ENCODE data around the gene CHST10.

CHST10 gene

DNA sequence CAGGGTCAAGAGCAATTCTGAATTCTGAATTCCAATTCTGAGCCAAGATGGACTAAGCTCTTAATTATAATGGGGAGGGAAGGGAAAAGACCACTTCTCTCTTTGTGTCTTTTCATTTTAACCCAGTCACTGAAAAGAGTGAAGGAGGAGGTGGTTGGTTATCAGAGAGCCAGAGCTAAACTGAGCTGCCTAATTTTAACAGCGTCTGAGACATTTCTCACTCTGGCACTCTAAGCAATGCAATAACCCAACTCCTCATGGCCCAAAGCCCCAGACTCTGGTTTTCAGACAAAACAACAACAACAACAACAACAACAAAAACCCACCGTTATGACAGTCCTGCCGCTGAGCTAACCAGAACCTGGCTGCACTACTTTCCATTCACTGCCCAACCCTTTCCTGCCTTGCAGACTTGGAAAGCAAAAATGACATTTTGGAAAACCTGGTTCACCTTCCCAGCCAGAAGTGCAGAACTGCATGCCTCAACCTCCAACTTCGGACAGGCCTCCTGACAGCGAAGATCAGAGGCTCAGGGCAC is 1.0 kb downstream of the CHST10 start:
- no peak for DNase-seq (ENCODE audit: low read depth)

DNA sequence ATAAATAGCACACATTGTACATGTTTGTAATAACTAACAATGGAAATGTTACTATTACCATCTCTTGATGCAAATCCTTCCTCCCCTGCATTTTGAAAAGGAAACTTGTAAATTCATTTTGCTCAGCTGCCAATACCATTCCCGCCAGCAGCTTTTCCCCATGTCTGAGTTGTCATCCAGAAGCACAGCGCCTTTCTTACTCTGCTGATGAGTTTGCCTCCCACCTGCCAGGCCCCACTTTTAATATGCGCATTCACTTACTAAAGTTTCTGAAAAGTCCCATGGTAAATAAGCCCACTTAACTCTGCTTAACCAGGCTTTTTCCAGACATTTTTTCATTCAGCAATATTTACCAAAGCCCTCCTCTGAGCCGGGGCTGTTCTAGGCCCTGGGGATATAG is 3.9 kb downstream of the CHST10 start:
- DNase-seq (ENCODE audit: low read depth) = no peak

DNA sequence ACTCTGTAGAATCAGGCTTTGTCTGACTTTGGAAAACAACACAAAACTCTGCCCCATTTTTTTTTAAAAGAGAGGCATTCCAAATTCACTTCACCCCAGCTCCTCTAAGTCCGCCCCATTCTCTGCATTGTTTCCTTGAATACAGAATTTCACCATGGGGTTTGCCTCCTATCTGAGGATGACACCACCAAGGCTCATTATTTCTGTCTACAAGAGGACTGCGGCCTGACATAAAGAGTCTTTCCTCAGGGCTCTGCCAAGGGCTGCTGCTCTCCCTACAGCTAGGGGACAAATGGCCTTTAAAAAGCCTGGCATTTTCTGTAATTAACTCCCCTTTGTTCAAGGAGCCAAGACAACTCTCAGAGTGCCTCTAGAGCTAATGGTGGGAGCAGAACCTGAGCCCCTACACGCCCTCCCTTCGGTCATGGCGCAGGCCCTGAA is 4.6 kb downstream of the CHST10 start:
- DNase-seq (ENCODE audit: low read depth) = no peak

DNA sequence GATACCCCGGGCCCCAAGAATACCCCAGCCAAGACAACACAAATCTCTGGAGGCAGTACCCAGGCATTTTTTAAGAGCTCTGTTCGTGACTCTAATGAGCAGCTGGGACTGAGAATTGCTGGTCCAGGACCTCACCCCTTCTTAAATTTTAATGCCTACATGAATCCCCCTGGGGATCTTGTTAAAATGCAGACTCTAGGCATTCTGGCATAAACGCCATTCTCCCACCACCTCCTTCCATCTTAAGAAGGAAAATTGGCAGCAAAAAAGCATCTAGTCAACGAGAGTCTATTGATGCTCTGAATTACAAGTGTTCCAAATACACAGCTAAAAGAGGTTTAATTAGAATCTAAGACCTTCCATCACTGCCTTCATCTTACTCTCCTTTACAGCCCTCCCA is 5.0 kb downstream of the CHST10 start:
- DNase-seq (ENCODE audit: low read depth) = no peak

DNA sequence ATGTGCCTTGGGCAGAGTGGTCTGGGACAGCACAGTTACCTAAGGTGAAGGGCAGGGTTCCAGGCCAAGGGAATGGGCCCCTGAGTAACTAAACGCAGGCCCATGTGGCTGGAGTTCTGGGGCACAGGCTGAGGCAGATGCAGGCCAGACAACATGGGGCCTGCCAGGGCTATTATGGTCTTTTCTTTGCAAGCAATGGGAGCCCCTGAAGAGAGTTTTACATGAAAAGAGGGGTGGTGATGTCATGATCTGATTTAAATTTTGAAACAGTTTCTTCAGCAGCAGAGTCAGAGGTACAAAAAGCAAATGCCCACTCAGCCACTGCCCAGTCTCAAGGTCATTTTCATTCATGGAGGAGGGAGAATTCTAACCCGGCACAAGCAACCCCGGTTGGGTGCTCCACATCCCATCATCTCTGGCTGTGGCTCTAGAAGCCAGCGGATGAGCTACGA is 5.6 kb downstream of the CHST10 start:
- no peak for DNase-seq (ENCODE audit: low read depth)

DNA sequence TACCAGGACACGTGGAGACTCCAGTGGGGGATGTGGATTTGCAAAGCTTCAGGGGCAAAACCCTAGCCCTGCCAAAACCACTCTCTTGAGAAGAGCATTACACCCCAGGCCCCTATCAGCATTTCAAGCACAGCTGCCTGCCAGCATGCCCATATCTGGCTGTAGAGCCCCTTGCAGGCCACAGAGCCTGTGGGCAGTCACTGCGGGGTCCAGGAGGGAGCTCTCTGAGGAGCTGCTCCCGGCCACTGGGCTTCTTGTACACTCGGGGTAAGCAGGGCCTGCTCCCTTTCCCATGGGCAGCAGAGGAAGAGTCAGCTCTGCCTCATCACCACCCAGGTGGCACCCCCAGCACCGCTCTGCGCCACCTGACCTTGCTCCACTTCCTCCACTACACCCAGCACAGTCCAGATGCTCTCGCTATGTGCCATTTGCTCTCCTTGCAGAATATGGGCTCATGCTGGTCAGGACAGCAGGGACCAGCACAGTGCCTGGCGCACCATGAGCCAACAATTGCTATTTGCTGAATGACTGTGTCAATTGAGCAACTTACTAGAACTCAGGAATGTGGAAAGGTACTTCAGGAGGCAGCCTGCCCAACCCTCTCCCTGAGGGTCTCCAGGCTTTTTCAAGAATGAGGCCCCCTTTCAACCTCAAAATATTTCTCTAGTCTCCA is 7.4 kb downstream of the CHST10 start:
- DNase-seq (ENCODE audit: low read depth) = no peak

DNA sequence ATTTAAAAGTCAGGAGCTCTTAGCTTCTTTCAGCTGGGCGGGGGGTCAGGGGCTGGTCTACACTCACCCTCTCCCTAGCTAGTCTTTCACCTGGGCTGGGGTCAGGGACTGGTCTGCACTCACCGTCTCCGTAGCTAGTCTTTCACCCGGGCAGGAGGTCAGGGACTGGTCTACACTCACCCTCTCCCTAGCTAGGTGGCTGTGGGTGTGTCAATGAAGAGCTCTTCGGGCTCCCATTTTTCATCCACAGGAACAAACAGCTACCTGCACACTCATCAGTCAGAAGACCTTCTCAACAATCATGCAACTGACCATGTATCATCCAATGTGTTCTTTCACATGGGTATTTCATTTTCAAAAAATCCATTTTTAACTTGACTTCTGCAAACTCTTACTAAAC is 8.0 kb downstream of the CHST10 start:
- no peak for DNase-seq (ENCODE audit: low read depth)

DNA sequence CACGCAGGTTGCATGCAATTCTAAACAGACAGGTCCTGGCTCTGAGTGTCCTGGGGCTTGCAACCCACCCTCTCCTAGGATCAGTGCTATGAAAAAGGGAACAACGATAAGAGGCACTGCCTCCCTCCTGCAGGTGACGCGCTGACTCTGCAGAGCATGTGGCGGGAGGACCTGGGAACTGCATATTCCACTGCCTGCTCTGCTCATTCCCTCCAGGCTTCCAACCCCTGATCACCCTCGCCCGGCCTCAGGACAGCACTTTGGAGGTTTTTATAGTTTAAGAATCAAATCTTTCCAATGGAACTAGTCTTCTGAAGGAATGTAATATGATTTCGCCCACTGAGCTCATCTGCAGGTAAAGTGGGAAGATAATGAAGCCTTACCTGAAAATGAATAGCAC is 8.5 kb downstream of the CHST10 start:
- DNase-seq (ENCODE audit: low read depth) = no peak

DNA sequence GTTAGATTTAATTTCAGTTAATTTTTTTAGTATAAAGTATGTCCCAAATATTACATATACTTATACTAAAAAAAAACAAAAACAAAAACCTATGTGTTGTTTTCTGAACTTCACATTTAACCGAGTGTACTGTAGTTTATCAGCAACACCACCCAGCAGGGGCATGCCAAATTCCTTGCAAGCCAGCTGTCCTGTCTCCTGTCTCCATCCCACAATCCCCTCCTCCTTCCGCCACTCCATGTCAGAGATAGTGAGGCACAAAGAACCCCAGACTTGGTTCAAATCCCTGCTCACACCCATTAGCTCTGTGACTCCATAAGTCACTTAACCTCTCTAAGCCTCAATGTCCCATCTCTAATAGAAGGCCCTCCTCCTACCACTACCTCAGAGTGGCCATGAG is 9.4 kb downstream of the CHST10 start:
- no peak for DNase-seq (ENCODE audit: low read depth)

DNA sequence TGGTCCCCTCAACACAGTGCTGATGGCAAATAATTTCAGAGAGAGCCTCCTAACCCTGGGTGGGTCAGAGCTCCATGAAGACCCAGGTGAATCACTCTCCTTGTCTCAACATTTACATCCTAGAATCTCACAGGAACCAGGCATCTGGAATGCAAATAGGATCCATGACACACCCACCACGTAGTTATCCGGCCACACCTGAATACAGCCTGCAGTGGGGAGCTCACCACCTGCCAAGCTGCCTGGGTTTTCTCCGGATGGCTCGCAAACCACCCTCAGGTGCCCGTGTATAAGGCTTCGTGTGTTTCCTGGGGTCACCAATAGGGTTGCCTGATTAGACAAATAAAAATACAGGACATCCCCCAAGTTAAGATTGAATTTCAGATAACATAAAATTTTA is 9.9 kb downstream of the CHST10 start:
- DNase-seq (ENCODE audit: low read depth) = no peak

DNA sequence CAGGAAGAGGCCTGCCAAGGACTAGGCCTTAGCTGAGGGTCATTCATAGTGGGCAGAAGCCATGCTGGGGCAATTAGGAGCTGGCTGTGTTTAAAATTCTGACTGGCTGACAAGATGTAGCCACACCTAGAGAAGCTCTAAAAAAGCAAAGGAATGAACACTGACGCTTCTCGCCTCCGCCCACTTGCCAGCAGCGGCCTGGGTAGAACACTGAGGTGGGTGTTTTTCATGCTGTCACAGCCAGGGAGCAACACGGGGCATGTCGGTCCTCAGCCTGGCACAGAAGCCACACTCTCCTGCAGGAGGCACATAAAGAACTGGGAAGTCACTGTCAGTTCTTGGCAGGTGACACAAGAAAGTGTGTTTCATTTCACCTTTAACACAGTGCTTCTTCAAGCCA is 10.4 kb downstream of the CHST10 start:
- DNase-seq (ENCODE audit: low read depth) = no peak

DNA sequence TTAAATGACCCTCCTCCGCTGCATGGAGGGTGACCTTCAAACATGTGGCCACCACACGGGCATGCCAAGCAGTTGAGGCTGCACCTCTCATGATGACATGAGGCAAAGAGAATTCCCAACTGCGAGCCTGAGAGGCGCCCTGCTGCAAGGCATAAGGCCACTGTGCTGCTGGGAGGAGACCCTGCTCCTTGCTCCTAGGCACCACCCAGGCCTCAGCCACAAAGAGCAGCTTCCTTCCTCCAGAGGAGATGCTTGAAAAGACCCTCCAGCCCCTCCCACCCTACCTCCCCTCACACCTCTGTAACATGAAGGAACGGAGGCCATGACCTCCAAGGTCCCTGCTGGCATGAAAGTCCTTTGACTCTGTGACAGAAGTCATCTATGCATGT is 11.4 kb downstream of the CHST10 start:
- DNase-seq (ENCODE audit: low read depth) = no peak

DNA sequence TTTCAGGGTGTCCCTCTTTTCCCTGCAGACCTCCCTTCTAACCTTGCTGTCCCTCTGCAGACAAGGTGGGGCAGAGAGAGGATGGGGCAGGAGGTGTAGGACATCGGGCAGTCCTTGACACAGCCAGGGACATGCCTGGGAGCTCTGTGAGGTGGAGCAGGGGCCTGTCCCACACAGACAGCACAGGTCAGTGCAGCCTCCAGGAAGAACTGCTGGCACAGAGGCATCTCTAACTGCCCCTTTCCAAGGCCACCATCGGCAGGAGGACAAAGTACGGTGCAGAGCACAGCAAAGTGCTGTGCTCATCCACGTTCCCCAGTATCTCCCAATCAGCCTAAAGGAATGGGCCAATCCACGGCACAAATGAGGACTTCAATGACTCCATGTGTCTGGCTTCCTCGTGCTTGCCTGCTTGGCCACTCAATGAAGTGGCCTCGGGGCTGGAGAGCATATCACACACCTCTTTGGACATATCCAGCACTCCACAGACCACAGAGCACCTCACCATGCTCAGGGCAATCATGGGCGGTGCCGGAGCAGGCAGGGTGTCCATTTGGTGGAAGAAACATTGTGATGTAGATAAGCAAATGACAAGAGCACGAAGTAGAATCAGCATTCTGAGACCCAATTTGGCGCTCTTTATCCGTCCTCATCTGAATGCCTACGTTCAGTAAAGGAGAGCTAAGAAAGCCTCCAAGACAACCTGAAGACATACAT is 11.9 kb downstream of the CHST10 start:
- DNase-seq (ENCODE audit: low read depth) = no peak

DNA sequence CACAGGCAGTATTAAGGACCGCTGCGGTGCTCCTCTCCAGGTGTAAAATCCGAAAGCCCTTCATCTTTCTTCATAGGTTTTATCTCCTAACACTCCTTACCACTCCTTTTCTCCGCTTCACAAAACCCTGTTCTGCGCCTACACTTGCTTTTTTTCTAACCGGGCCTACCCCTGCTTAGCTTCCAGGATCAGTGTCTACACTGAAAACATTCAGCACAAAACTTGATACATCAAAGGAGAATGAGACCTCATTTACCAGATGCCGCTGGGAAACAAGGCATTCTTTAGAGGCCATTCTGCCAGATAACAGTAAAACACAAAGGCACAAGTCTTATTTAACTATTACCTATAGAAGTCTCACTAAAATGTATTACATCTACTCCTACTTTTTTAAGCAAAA is 13.1 kb downstream of the CHST10 start:
- DNase-seq (ENCODE audit: low read depth) = no peak

DNA sequence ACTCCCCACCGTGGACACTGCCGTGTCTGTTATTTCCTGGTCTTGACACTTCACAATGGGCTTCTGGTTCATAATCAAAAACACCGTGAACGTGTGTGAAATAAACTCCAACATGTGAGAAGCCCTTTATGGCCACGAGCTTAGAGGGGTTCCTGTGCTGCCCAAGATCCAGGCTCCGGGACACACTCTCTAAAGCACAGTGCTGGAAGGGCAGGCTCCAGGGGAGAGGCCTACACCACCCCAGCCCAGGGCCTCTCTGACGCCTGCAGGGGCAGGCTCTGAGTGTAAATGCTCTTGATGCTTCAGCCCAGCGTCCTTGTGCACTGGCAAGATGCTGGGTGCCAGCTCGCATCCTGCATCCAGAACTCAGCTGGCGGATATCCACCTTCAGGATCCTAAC is 13.7 kb downstream of the CHST10 start:
- no peak for DNase-seq (ENCODE audit: low read depth)

DNA sequence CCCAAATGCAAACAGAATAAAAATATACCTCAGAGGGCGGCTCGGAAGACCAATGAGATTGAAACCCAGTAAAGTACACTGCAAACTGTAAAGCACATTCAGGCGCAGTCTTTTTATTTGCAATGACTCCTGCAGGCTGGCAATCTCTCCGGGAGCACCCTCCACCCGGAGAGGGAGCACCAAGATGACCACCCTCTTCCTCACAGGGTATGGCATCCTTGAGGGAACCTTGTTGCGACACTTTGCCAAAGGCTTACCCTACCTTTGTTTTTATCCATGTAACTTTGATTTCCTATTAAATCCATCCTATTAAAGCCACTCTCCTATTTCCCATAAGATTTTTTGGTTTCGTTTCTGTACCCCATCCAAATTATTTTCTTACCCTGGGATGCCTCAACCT is 16.2 kb downstream of the CHST10 start:
- no peak for DNase-seq (ENCODE audit: low read depth)

DNA sequence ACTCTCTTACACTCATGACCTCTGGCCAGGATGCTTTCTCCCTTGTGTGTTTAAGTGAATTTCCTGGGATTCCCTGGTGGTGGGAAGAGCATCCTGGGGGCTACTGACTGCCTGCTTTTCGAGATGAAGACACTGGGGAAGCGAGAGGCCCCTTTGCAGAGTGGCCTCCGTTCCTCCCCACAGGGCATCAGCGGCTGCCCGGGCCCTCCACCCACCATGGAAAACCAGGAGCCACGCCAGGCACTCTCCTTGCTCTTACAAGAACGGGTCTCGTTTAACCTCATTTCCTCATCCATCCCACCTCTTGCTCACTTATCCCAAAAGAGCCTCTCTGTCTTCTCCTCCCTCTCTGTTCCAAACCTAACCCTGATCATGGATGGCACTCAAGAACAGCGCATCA is 17.8 kb downstream of the CHST10 start:
- no peak for DNase-seq (ENCODE audit: low read depth)

DNA sequence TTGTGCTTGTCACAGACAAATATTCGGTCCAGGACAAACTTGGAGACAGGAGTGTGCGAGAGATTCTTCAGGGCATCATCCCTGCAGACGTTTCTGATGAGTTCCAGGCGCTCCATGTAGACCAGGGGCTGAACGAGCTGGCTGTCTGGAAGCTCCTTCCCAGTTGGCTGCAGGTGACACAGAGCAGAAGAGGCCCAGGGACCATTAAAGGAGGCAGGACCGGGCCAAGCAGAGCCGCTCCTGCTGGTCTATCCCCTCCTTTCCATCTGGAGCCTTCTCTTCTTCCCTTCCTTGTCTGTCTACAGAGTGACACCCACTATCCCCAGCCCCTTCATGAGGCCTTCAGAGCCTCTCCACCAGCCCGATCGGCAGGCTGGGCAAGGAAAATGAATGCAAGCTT is 19.5 kb downstream of the CHST10 start:
- DNase-seq (ENCODE audit: low read depth) = no peak

DNA sequence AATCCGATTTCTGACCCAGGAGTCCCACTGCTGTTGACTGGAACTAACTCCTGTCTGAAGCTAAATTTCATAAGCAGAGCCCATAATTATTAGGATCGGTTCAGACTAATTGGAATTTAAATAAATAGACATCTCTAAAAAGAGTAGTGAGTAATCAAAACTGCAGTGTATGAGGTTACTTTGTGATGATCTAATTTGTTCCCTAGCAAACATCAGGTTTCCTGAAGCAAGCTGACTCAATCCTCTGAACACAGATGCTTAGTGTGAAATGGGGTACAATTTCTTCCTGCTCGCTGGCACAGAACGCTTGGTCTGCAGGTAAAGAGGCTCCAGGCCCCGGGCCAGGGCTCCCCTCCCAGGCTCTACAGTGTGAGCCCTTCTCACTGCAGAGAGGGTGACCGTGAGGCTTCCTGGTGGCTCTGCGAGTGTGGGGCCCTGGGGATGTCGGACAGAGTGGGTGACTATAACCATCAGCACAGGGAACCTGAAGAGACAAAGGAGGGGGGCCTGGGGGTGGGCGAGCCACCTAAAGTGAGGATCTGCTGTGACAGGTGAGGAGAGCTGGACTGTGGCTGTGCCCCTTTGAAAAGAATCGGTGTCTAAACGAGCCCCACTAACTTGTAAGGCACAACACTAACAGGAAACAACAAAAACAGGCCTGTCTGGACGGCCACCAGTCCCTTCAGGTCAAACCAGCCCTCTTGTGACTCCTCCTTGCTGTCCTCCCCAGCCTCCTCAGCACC is 20.2 kb downstream of the CHST10 start:
- DNase-seq (ENCODE audit: low read depth) = no peak

DNA sequence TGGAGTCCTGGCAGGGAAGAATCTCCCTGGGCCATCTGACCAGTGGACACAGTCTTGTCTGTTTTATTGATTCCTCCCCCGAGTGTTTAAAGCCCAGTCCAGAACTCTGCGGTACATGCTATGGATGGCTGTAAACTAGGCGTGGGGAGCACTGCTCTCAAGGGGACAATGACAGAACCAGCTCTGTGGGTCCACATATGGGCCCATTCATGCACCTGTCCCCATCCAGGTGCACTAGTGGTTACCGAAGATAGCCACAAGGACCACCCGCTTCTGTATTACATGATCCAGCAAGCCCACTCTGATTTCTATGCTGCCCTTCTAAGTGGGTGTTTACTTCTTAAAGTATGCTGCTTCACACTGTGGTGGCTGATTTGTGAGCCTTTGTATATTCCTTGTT is 21.0 kb downstream of the CHST10 start:
- no peak for DNase-seq (ENCODE audit: low read depth)

DNA sequence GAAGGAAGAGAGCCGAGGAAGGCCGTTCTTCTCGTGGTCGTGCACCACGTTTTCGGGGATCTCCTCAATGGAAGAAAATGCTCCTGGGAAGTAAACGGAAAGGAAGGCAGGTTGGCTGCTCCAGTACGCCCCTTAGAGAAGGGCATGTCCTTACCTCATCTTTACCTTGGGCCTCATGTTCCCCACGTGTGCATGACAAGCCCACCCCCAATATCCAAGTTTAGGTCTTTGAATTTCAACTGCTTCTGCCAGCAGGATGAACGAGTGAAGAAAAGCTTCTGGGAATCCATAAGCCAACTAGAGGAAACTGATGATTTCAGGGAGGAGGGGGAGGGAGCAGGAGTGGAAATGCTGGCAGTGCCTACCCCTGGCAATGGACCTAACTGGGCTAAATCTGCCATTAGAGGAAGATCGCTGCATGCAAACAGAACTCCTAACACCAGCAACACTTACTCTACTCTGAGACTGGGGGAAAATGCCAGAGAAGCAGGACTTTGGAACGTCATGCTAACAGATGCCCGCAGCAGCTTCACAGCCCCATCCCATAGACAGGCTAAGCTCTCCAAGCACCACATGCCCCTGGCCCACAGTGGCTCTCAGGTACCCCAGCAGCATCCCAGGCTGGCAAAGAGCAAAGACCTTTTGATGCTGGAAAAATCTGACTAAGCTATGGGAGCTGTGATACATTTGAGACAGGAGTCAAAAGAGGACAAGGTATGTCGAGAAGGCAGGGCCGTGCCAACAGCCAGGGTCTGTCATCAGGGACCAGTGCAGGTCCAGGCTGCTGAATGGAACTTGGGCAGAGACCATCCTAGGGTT is 21.7 kb downstream of the CHST10 start:
- DNase-seq (ENCODE audit: low read depth) = no peak

DNA sequence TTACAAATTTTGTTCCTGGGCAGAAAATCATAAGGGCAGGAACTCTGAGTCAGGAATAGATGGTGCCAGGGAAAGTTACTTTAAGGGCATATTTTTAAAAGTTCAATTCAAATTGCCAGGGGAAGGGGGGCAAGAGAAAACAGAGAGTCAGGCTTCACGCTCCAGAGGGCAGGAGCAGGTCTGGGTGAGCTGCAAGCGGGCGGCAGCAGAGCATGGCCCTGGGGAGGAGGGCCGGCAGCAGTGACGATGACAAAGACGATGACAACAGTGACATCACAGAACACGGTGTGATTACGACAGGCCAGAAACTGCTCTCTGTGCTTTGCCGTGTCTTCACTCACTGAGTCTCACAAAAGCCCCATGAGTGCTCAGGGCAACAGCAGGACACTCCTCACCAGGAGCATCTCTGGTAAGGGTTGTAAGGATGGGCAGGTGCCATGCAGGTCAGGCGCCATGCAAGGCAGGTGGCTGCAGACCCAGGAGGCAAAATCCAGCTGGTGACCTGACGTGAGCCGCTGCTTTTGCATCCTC is 23.3 kb downstream of the CHST10 start:
- DNase-seq (ENCODE audit: low read depth) = no peak

All from stimulated activated CD8-positive, alpha-beta memory T cell treated with anti-CD3 and anti-CD28 coated beads, Interleukin-15, amount 100 ng/mL, for 24 hours (primary cell).